Right ventricle myocardium inferior (tissue), 1 donor: ENCODE data around the gene KRTAP20-2. TPM values are rescaled to one million over a fixed set of nuclear protein-coding genes. Genes with fewer than 3 reads are reported as not detected.
A peak's percentile ranks its signal among the peaks of the same experiment; 100 is the strongest.

Experiments
- ATAC-seq: fragments of 200-7000 bp; cut with Tn5 transposase; one replicate; pipeline ENCODE4 v1.9.1; 2020; ENCODE audit warnings: mild to moderate bottlenecking, moderate library complexity
- DNase-seq: peaks from one replicate; pipeline ENCODE4 v3.0.0; 2021; ENCODE audit errors: missing footprints
- intact Hi-C: fragments of 100-400 bp; cut with DNase I; formaldehyde crosslinking; loops from one replicate; pipeline ENCODE4 v1.11.0; 2022
- long read RNA-seq: library from polyadenylated mRNA; unstranded; transcript quantifications from one replicate; pipeline ENCODE4 v2.0.0, GENCODE V29; 2021
- total RNA-seq: library from RNA; stranded (reverse); fragmentation: NEBNext Ultra II Directional; extraction: Animal tissue kit (Norgen Biotek cat#: 25700); gene quantifications from one replicate; pipeline ENCODE4 v1.2.1, GENCODE V29; 2021
- donor health status: DM: no; HTN: yes; CAD: no; lungs with severe emphysema.

KRTAP20-2 gene
- total RNA-seq: not detected
- long read RNA-seq: 0 reads

DNA sequence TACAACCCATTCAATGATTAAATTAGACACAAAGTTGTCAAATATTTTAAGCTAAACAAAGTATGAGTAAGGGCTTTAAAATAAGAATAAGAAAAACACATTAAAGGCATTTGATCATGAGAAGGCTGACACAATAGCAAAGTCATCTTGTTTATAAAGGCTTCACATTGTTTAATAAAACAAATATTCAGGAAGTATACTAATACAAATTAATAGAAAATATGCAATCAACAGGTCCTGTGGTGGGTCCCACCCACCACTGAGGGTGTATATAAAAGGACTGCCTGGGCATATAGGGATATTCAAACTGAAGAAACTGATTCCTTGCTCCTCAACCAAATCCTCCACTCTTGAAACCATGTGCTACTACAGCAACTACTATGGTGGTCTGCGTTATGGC lies at the start of gene KRTAP20-2:
Gene KRTAP20-2 (plus strand): TSS at position 301 of the 400 bp plus-strand sequence. CDS start 58 bp downstream, at position 359.
- ATAC-seq (no peak), DNase-seq (no peak)
- intact Hi-C loops: no loop called here

DNA sequence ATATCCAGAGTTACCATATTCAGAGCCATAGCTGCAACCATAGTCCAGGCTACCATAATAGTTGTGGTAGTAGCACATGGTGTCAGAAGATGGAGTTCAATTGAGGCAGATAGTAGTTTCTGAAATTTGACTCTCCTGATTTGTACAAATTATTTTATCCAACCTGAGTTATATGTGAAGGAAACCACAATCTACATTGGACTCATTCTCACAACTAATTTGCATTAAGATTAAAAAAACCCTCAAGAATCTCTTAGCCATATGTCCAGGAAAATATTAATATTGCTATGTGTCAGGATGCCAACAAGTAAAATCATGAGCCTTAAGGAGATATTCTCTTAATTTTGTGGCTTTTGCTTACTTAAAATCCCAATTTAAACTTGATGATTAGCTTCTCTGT lies 44.7 kb upstream of the KRTAP20-2 start, which contains the start of gene KRTAP22-2:
Gene KRTAP22-2 (minus strand): TSS at position 101 of the 400 bp plus-strand sequence.
- ATAC-seq: no peak
- no peak for DNase-seq
- intact Hi-C loops: no loop called here

DNA sequence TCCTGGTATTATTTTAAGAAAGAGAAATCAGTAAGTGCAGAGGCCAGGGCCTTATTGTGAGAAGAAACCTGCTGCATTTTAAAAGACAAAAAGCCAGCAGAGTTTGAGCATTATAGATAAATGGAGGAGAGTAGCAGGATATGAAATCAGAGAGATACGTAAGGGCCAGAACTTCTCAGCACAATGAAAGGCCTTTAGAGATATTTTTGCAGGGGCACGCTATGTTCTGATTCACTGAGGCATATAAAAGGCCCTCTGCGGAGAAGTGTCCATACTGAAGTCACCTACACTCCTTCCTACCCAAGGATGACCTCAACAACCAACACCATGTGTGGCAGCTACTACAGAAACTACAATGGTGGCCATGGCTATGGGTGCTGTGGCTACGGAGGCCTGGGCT lies 42.9 kb upstream of the KRTAP20-2 start, which contains the start of gene KRTAP6-3:
Gene KRTAP6-3 (plus strand): TSS at position 301 of the 400 bp plus-strand sequence. CDS start 6 bp downstream, at position 307.
- intact Hi-C loops: no loop called here
- ATAC-seq (no peak), DNase-seq (no peak)

DNA sequence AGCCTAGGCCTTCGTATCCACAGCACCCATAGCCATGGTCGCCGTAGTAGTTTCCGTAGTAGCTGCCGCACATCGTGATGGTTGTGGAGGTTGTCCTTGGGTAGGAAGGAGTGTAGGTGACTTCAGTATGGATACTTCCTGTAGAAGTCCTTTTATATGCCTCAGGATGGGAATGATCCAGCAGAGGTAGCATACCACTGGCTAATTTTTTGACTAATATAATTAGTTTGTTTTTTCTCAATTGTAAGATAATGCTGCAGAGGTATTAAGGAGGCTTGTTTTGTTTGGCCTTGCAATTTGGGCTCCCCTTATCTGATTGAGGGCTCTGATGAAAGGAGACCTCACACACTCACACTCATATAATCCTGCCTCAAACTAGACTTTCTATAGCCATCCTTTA lies 36.2 kb upstream of the KRTAP20-2 start, which contains the start of gene KRTAP6-2:
Gene KRTAP6-2 (minus strand): TSS at position 101 of the 400 bp plus-strand sequence. CDS start 28 bp downstream, at position 73.
- ATAC-seq (no peak), DNase-seq (no peak)
- intact Hi-C loops: no loop called here

DNA sequence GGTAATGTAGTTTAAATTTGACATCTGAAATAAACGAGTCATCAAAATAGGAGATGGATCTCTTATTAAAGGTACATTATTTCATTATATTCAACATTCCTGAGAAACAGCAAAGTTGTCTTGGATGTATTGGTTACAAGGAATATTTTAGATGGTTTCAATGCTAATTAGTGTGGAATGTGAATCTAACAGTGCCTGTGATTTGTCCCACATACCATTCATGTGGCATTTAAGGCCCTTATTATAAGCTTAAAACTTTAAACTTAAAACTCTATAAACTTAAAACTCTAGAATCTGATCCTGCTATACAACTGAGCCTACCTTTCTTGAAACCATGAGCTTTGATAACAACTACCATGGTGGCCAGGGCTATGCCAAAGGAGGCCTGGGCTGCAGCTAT lies 34.2 kb upstream of the KRTAP20-2 start, which contains the start of gene KRTAP22-1:
Gene KRTAP22-1 (plus strand): TSS at position 301 of the 400 bp plus-strand sequence.
- intact Hi-C loops: no loop called here
- DNase-seq (no peak), ATAC-seq (no peak)

DNA sequence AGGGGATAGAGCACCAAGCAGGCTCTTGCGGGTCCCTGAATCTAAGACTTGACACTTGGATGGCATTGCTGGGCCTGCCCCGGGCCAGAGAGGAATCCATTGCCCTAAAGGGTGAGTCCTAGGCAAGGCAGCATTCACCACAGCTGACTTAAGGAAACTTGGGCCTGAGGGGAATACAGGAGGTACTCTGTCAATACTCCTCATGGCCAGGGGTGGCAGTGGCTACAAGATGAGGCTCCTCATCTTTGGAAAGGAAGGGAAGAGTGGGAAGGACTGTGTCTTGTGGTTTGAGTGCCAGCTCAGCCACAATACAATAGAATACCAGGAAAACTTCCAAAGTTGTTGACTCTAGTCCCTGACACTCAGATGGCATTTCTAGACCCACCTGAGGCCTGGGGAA lies 29.0 kb upstream of the KRTAP20-2 start:
- intact Hi-C loops: no loop called here
- ATAC-seq (no peak), DNase-seq (no peak)

DNA sequence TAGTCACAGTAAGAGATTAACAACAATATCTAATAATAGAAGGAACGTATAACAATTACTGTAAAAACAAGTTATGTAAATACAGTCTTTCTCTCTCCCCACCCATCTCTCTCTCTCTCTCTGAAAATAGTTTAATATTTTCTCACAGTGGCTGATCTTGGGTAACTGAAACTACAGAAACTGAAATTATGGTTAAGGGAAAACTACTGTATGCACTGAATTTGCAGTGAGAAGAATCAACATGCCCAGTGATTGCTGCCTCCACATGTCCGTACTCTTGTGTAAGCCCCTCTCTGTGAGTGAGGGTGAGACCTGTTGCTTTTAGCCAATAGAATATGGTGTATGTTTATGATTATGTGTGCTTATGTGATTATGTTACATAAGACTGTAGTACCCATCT lies 22.9 kb upstream of the KRTAP20-2 start:
- intact Hi-C loops: no loop called here
- DNase-seq (no peak), ATAC-seq (no peak)

DNA sequence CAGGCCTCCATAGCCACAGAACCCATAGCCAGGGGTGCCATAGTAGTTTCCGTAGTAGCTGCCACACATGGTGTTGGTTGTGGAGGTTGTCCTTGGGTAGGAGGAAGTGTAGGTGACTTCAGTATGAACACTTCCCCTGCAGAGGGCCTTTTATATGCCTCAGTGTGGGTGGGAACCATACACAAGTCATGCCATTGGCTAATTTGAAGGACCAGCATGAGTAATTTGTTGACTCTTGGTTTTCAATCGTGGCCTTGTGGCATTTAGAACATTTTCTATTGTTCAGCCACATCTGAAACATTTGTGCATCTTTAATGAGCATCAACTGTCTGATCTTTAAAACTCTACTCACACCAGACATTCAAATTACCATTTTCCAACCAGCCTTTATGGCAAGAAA lies 21.2 kb upstream of the KRTAP20-2 start, which contains the start of gene KRTAP6-1:
Gene KRTAP6-1 (minus strand): TSS at position 95 of the 400 bp plus-strand sequence. CDS start 26 bp downstream, at position 69.
- intact Hi-C loops: no loop called here
- DNase-seq: no peak
- no peak for ATAC-seq

DNA sequence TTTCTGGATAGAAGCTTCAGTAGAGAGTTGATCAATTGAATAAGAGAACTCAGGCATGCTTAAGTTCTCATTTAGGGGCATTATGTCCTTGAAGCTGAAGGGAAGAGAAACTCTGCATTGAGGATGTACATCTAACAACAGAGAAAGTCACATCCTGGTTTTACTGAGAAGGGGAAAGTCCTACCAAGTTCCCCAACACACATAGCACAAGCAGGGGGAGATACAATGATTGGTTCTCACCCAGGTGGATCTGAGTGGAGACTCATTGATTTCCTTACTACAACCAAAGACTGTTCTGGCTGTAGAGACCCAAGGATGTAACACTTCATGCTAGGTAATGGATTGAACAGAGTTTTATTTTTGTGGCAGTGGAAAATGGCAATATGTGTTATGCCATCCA lies 19.8 kb upstream of the KRTAP20-2 start:
- DNase-seq: no peak

DNA sequence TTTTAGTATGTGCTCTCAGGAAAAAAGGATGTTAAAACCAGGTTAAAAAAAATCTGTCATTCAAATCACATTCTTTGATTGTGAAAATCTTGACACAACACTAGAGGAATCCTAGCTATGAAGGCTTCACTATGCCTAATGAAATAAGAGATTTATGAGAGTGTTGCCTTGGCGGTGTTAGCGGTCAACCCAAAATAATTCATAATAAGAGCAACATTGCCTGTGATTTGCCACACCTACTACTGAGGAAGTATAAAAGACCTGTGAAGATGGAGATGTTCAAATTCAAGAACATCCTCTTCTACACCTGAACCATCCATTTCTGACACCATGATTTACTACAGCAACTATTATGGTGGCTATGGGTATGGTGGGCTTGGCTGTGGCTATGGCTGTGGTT lies 18.9 kb upstream of the KRTAP20-2 start, which contains the start of gene KRTAP20-1:
Gene KRTAP20-1 (plus strand): TSS at position 301 of the 400 bp plus-strand sequence. CDS start 30 bp downstream, at position 331.
- ATAC-seq (no peak), DNase-seq (no peak)
- intact Hi-C loops: no loop called here

More for the DNA sequence above, 19.8 kb upstream of the KRTAP20-2 start:
- ATAC-seq: no peak
- intact Hi-C loops: no loop called here

DNA sequence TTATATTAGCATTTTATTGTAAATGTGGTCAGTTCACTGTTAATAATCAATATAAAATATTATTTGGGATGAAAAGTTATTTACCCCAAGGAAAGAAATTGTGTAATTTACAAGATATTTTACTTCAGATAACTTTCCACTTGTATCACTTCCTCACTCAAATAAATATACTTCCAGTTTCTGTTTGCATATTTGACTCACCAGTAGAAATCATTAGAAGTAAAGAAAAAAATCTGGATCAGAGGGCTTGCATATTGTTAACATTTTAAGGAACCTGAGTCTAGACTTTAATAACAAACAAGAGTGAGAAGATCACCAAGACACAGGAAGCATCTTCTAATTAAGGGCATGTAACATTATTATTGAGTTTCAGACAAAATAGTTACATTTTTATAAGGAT lies 14.9 kb upstream of the KRTAP20-2 start:
- DNase-seq (no peak), ATAC-seq (no peak)
- intact Hi-C loops: no loop called here

DNA sequence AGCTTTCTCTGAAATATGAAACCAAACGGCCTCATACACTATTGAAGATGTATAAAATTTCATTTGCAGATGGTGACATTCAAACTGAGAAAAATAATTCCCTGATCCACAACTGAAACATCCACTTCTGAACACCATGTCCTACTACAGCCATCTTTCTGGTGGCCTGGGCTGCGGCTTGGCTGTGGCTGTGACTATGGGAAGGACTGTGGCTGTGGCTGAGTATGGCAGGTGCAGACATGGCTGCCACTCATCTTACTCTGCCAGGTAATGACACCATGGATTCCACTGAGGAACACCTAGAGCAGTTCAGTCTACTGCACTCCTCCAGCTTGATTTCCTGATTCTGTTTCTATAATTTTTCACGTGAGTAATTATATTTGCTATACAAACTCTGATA lies 14.5 kb upstream of the KRTAP20-2 start, which contains the start of gene KRTAP20-4:
Gene KRTAP20-4 (plus strand): TSS at position 106 of the 400 bp plus-strand sequence.
- no peak for ATAC-seq
- DNase-seq: no peak
- intact Hi-C loops: no loop called here

DNA sequence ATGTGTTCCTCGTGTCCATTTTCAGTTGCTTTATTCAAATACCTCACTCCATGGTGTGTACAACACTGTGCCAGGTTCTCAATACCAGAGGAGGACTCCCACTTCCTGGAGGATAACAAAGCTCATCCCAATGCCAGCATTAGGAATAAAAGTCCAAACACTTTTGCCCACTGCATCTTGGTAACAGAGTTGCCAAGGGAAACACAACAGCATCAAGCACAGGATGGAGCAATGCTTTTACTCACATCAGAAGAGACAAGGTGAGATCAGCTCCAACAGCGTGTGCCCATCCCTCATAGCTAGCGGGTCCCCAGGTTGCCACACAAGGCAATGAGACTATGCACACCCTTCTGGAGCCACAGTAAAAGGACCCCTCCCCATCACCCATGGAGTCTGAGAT lies 11.6 kb upstream of the KRTAP20-2 start:
- ATAC-seq (no peak), DNase-seq (no peak)
- intact Hi-C loops: no loop called here

DNA sequence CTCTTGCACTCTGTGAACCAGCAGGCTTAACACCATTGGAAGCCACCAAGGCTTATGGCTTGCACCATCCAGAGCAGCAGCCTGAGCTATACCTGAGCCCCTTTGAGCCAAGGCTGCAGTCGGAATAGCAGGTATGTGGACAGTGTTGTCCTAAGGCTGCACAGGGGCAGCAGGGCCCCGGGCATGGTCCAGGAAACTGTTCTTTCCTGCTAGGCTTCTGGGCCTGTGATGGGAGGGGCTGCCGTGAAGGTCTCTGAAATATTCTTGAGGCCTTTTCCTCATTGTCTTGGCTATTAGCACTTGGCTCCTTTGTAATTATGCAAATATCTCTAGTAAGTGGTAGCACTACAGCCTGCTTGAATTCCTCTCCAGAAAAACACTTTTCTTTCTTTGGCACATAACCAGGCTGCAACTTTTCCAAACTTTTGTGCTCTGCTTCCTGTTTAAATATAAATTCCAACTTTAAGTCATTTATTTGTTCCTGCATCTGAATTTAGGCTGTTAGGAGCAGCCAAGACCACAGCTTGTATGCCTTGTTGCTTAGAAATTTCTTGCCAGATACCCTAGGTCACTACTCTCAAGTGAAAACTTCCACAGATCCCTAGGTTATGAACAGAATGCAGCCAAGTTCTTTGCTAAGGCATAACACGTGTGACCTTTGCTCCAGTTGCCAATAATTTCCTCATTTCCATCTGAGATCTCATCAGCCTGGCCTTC lies 9.4 kb upstream of the KRTAP20-2 start:
- DNase-seq: peak; percentile 46
- intact Hi-C loops: no loop called here
- no peak for ATAC-seq

DNA sequence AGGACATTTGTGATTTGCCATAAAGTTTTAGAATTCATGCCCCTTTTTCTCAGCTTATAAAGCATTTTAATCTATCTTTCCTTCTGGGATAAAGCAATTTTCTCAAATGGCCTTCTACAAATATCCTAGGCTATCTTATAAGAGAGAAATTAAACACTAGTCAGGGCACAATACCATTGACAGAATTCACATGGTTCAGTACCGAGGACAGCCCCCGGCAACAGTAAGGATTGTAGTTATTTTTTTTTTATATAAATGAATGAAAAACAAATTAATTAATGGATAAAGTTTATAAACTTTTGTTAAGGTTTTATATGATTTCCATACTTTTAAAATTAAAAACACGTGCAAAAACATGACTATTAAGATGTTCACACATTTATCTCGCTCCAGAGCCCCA lies 6.9 kb upstream of the KRTAP20-2 start:
- ATAC-seq (no peak), DNase-seq (no peak)
- intact Hi-C loops: no loop called here

DNA sequence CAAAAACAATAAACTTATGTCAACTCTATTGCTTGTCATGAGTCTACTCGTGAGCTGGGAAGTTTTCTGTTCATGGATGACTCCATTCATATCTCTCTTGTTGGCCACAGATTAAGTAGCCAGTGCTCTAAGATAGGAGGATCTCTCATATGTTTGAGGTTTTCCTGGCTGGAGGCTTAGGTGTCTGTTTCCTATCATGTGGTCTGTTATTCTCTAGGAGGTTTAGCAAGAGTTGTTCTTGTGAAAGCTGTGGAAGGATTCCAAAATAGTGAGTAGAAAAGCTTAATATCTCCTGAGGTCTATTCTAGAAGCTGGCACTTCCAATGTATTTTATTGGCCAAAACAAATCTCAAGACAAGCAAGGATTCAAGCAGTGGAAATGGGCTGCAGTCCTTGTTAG lies 5.8 kb upstream of the KRTAP20-2 start:
- intact Hi-C loops: no loop called here
- DNase-seq: no peak
- ATAC-seq: no peak

DNA sequence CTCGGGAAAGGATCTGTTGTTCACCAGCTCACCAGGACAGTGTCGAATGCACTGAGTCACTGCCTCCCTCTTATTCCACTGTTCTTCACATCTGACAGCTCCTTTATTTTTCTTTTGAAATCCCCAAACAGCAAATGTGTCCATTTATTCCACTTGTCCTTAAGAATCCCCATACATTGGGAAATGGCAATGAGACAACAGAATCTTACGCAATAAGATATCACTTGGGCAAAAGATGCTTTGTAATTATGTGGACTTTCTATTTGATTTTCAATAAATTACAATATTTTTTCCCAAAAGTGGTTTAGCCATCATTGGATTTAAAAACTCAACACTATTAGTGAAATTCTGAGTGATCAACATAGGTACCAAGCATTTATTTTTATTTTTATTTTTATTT lies 3.7 kb downstream of the KRTAP20-2 start:
- DNase-seq (no peak), ATAC-seq (no peak)
- intact Hi-C loops: no loop called here

DNA sequence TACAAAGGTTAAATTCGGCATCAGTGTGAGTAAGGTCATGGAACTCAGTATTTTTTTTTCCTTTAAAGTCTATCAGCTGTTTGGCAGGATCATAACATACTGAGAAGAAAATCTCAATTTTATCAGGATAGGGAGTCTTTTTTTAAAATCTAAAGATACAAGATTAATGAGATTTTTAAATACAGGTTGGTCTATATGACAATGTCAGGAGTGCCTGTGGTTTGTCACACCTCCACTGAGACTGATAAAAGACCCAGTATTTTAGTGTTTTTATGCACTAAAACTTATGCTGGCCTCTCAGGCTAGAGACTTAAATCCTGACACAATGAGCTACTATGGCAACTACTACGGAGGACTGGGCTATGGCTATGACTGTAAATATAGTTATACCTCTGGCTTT lies 7.6 kb downstream of the KRTAP20-2 start, which contains the start of gene KRTAP20-3:
Gene KRTAP20-3 (plus strand): TSS at position 301 of the 400 bp plus-strand sequence.
- DNase-seq (no peak), ATAC-seq (no peak)
- intact Hi-C loops: no loop called here

DNA sequence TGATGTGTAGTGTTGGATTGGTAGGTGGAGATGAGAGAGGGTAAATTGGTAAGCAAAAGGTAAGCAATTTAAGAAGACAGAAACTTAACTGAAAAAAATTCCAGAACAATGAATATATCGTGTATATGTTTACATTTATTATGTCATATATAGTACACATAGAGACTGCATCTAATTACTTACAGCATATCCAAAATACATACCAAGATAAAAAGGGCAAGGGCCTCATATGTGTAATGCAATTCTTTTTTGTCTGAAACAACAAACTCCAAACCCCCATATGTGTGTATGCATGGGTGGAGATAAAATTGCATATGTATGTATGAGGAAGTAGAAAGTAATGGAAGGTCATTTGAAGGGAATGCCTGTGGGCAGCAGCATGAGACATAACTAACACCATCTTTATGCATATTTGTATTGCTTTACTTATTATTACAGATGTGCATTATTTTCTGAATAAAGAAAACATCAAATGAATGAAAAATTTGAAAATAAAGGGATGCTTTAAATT lies 12.0 kb downstream of the KRTAP20-2 start:
- no peak for ATAC-seq
- intact Hi-C loops: no loop called here
- no peak for DNase-seq

DNA sequence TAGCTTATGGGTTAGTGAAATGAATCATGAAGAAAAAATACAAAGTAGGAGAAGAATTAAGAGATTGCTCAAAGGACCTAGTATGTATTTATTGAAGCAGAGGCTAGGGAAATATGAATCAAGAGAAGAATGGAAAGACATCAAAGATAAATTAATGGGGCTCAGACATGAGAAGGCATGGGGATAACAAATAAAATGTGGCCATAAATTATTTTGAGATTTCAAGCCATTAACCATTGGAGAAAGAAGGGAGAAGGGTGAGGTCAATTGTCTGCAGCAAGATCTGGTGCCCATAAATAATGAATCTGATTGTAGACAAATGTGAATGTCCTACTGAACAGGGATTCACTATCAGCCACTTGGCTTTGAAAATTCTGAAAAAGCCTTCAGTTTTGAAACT lies 17.9 kb downstream of the KRTAP20-2 start:
- ATAC-seq: no peak
- DNase-seq: no peak
- intact Hi-C loops: no loop called here
